ENCODE data around the gene GPC6.

GRCh38 chr13:94303644-94304174, 1077.1 kb downstream of the GPC6 start:
- TF ChIP-seq POLR2A (IDR thresholded peaks at IDR 0.05), result no peak
- no peak for TF ChIP-seq POLR2AphosphoS5 (IDR thresholded peaks at IDR 0.05)
- TF ChIP-seq CTCF (IDR thresholded peaks at IDR 0.05), result no peak
